A673 (cell line): ENCODE data around the gene MFSD6L. TPM values are rescaled to one million over a fixed set of nuclear protein-coding genes. Genes with fewer than 3 reads are reported as not detected.

Source experiments
- BruUV-seq: library from RNA; stranded (reverse); fragments of 400-500 nt; replicated peaks from 2 replicates; lab custom pipeline; 2021; lab: Mats Ljungman, UMichigan
- CTCF ChIA-PET: fragments of 300-600 bp; sonication (Branson Sonifier 250); formaldehyde crosslinking; loops from one replicate; lab custom pipeline; 2022; ENCODE audit warnings: antibody characterized with exemption; lab: Charles Lee
- POLR2A ChIA-PET: fragments of 300-600 bp; sonication (Branson Sonifier 250); formaldehyde crosslinking; loops from one replicate; lab custom pipeline; 2022; ENCODE audit warnings: antibody characterized with exemption; ENCODE audit not compliant: low non-redundant PET; lab: Charles Lee
- DNase-seq: peaks from one replicate; pipeline ENCODE4 v3.0.0-alpha.2; 2015; ENCODE audit warnings: low spot score
- H3K27ac ChIP-seq: fragments of 200-600 bp; sonication (generic); 2 replicates; pipeline ENCODE4 v1.5.1; 2016; ENCODE audit warnings: mixed run types, low read depth, mild to moderate bottlenecking, mixed read lengths, antibody characterized with exemption, low read length; ENCODE audit not compliant: poor library complexity, severe bottlenecking
- H3K27me3 ChIP-seq: fragments of 200-600 bp; sonication (generic); replicated peaks from 2 replicates; pipeline ENCODE4 v1.6.1; 2017; ENCODE audit warnings: mixed run types, low read depth, mild to moderate bottlenecking, mixed read lengths, antibody characterized with exemption, low read length; ENCODE audit not compliant: insufficient read depth, poor library complexity
- H3K36me3 ChIP-seq: fragments of 200-600 bp; sonication (generic); 2 replicates; pipeline ENCODE4 v1.6.1; 2016; ENCODE audit warnings: mixed run types, mild to moderate bottlenecking, mixed read lengths, antibody characterized with exemption, low read length; ENCODE audit not compliant: insufficient read depth, poor library complexity, severe bottlenecking
- H3K4me1 ChIP-seq: fragments of 200-600 bp; sonication (generic); 2 replicates; pipeline ENCODE4 v1.6.1; 2017; ENCODE audit warnings: mixed run types, mild to moderate bottlenecking, mixed read lengths, antibody characterized with exemption, low read length; ENCODE audit not compliant: insufficient read depth, poor library complexity, severe bottlenecking
- H3K4me3 ChIP-seq: fragments of 200-600 bp; sonication (generic); 2 replicates; pipeline ENCODE4 v1.5.1; 2016; ENCODE audit warnings: low read depth, mixed run types, mild to moderate bottlenecking, mixed read lengths, low read length; ENCODE audit not compliant: poor library complexity, severe bottlenecking
- H3K9me3 ChIP-seq: fragments of 200-600 bp; sonication (generic); 2 replicates; pipeline ENCODE4 v1.6.1; 2016; ENCODE audit warnings: mixed run types, low read depth, mild to moderate bottlenecking, mixed read lengths, antibody characterized with exemption, low read length; ENCODE audit not compliant: poor library complexity, severe bottlenecking
- CTCF ChIP-seq: fragments of 300-800, 200-600 bp; sonication (generic); conservative IDR thresholded peaks from 2 replicates; pipeline ENCODE4 v1.5.1; 2017; ENCODE audit warnings: low read depth, mild to moderate bottlenecking, antibody characterized with exemption, low read length, moderate library complexity, mixed read lengths
- EZH2 ChIP-seq: fragments of 200-600 bp; sonication (generic); IDR thresholded peaks from 2 replicates; pipeline ENCODE4 v1.6.1; 2017; ENCODE audit warnings: borderline replicate concordance, low read depth, mild to moderate bottlenecking, mixed read lengths, antibody characterized with exemption, low read length; ENCODE audit not compliant: poor library complexity, severe bottlenecking
- intact Hi-C: fragments of 100-400 bp; cut with micrococcal nuclease; formaldehyde crosslinking; loops from one replicate; pipeline ENCODE4 v1.10.0; 2022; ENCODE audit not compliant: unreplicated experiment
- total RNA-seq: library from RNA; stranded (reverse); gene quantifications from 2 replicates; pipeline ENCODE4 v1.2.3, GENCODE V29; 2021

Gene MFSD6L
- total RNA-seq, 1 experiment from 2014 or later = not detected

GRCh38 chr17:8839410-8839935 lies 40.3 kb upstream of the MFSD6L start:
- DNase-seq = no peak
- POLR2A ChIA-PET = no interaction called here
- intact Hi-C loops = no loop called here
- CTCF ChIA-PET = no interaction called here
- no TSS peak for BruUV-seq
- Histone ChIP-seq H3K9me3 (no peaks in the 10 kb centered on the region), H3K4me1 (peaks cover 3% of the 10 kb centered on the region), H3K27me3 (no peaks in the 10 kb centered on the region), H3K4me3 (no peak overlapping the region), H3K27ac (no peak overlapping the region), H3K36me3 (no peaks in the 10 kb centered on the region)
- TF ChIP-seq EZH2 (no peak), CTCF (no peak)

- TF ChIP-seq EZH2 (no peak), CTCF (no peak)
- no peaks in the 10 kb centered on the region for H3K27me3 ChIP-seq
- H3K9me3 ChIP-seq = no peaks in the 10 kb centered on the region
- no peak overlapping the region for H3K27ac ChIP-seq
- DNase-seq = no peak
- no TSS peak for BruUV-seq
- no peaks in the 10 kb centered on the region for H3K36me3 ChIP-seq
- H3K4me1 ChIP-seq = peaks cover 3% of the 10 kb centered on the region
- H3K4me3 ChIP-seq = no peak overlapping the region
- intact Hi-C loops = no loop called here
- ChIA-PET CTCF (no interaction called here), POLR2A (no interaction called here)
These were observed 39.5 kb upstream of the MFSD6L start for GRCh38 chr17:8838551-8839095.

- ChIA-PET CTCF (no interaction called here), POLR2A (no interaction called here)
- TF ChIP-seq CTCF = no peak
- TF ChIP-seq EZH2 = no peak
- H3K9me3 ChIP-seq = no peaks in the 10 kb centered on the region
- H3K4me1 ChIP-seq = peaks cover 3% of the 10 kb centered on the region
- H3K27me3 ChIP-seq = no peaks in the 10 kb centered on the region
- H3K27ac ChIP-seq = no peak overlapping the region
- DNase-seq = no peak
- no TSS peak for BruUV-seq
- H3K4me3 ChIP-seq = no peak overlapping the region
- H3K36me3 ChIP-seq = no peaks in the 10 kb centered on the region
- intact Hi-C loops = no loop called here
These were observed 38.5 kb upstream of the MFSD6L start for GRCh38 chr17:8837563-8838075.
